GM18517 (cell line): ENCODE data around the gene INVS.
A peak's percentile ranks its signal among the peaks of the same experiment; 100 is the strongest.
"Not testable (repeated sequence)": the region's sequence is repeated elsewhere in the genome, so short reads cannot be mapped to it uniquely, and the experiment has no call there.

Experiments
- ATAC-seq: cut with Tn5 transposase; IDR thresholded peaks from one replicate; pipeline ENCODE4 v1.9.1; 2021; ENCODE audit warnings: mild to moderate bottlenecking, moderate library complexity; ENCODE audit not compliant: unreplicated experiment

Gene INVS

DNA sequence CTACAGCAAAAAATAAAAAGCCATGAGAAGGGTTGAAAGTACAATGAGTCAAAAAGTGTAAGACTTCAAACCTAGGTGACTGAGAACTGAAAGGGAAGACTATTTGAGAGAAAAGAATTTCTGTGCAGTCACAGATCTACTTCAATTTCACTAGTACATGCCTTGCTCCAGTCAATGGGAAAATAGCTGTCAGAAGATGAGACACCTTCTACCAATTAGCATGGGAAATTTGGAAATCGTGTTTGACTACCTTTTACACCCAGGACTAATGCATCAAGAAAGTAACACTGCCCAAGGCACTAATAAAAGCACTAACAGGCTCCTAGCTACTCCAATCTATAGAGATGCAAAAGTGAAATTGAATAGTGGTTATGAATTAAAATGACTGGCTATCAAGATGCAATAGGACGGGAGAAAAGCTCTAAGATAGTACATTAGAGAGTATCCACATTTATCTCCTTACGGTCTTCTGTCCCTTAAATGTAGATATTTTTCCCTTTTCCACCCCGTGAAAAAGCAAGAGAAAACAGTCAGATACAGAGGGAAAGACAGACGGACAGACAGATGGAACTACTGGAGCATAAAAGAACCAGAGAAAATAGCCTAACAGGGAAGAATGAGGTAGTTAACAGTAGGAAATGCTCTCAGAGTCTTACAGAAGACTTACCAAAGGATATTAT lies 15.5 kb upstream of the INVS start:
- ATAC-seq, result peak; percentile 39

DNA sequence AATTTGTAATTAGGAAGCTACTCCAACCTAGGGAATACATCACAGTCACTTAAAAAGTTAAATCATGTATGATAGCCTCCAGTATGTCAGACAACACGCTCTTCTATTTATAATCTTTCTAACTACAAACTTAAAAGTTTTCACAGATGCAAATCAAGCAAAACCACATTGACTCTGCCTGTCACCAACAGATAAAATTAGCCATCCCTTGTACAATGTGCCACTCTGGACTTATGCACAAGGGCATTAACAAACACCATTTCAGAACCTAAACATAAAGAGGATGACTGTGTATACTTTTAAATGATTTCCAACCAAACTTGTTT lies 15.0 kb upstream of the INVS start:
- peak; percentile 52 for ATAC-seq

DNA sequence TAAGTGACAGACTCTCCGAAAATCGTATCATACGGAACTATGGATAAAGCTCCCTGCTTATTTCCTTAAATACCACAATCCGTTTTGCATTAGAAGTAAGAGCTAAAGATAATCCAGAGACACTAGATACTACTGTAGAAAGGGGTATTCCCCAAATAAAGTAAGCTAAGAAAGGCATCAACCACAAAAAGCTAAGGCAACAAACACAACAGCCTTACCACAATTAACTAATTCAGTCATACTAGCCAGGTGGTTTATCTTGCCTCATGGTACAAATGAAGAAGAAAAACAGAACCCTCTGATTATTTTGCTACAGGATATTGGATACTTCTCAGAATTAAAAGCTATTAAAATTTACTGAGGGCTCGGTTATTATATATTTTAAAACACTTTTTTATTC lies 14.3 kb upstream of the INVS start:
- peak; percentile 92 for ATAC-seq

DNA sequence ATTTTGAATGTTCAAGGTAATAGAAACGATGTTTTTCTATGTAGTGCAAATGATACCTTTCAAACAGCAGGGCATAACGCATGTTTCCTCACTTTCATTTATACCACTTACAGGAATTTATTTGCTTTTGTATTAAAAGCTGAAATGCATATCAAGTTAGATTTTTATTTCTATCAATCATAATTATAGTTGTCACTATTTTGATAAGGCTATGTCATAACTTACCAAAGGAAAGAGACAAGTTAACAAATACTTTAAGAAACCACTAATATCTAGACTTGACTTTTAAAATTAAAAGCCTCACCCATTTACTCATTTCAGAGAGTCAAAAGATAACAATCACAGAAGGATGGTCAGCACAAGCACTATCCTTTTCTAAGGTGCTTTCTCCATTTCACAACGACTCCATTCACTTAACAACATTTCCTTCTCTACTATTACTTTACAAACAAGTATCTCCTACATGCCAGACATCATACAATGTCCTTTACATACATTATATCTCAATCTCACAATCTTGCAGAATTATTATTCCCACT lies 12.9 kb upstream of the INVS start:
- no peak for ATAC-seq

DNA sequence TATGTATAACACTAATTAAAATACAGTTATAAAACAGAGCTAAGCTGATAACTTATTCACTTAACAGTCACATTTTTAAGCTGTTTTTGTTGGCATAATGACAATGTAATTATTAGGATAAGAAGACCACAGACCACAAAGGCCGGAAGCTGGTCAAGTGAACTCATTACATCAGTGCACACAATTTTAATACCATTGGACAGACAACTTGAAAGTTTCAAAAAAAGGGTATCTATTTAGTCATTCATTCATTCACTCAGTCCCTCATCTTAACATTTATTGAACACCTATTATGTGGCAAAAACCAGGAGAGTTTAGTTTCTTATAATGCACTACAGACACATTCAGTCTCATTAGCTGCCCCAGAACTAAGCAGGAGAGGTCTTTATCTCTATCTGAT lies 11.8 kb upstream of the INVS start:
- ATAC-seq, result no peak

DNA sequence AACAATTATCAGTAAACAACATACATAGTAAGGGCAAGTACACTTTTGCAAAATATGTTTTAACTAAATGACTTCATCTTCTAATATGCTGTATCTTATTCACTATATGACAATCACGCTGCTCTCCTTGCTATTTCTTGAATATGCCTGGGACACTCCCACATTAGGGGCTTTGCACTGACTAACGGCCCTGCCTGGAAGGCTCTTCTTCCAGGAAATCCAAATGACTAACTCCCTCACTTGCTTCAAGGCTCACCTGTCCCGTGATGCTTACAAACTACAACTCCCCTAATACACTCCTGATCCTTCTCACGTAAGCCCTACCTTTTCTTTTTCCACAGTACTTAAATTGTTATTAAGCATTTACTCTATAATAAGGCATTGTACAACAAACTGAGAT lies 10.8 kb upstream of the INVS start:
- no peak for ATAC-seq

DNA sequence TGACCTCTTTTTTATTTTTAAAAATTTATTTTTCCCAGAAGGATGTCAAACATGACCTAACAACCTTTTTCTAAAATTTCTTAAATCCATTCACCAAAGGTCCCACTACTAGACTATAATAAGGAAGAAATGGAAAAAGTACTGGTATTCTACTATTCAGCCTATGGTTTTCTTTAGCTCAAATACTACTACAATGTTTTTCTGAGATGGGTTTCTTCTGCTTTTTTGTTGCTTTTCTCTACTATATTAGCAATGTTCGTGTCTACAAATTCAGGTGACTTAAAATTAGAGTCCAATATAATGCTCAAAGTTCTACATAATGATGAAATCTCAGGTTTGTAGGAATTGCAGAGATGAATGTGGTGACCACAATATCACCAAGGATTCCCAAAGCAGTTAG lies 8.2 kb upstream of the INVS start:
- no peak for ATAC-seq

DNA sequence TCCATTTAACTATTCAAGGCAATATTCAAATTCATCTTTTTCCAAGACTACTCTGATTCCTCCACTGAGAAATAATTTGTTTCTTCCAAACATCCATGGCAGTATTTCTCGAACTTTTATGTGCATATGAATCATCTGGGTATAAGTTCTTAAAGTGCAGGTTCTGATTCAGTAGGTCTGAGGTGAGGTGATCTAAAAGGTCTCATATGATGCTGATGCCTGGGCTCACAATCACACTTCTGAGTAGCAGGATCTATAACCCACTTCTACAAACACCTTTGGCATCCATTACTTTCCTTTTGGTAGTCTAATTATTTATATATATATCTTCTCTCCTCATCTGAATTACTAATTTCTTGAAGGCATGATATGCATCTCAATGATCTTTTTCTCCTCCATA lies 7.4 kb upstream of the INVS start:
- no peak for ATAC-seq

DNA sequence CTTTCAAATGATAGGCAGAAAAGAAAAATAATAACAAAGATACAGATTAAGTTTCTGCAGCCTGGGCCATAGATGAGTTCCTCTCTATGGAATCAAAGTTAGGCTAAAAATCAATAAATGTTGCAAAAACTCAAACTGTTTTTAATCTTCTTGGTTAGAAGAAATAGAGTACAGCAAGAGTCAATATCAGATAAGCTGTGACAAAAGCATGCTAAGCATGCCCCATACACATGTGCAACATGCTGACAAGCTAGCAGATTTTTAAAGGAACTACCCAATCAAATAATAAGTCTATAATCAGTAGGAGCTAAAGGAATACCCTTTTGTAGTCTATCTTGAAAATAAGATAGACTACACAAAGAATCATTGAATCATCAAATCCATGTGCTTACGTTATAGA lies 7.0 kb upstream of the INVS start:
- ATAC-seq, result no peak

DNA sequence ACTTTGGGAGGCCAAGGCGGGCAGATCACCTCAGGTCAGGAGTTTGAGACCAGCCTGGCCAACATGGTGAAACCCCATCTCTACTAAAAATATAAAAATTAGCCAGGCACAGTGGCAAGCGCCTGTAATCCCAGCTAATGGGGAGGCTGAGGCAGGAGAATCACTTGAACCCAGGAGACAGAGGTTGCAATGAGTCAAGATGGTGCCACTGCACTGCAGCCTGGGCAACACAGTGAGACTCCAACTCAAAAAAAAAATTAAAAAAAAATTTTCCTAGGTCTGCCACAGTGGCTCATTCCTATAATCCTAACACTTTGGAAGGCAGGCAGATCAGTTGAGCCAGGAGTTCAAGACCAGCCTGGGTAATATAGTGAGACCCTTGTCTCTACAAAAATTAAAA lies 4.6 kb upstream of the INVS start:
- not testable (repeated sequence) for ATAC-seq

DNA sequence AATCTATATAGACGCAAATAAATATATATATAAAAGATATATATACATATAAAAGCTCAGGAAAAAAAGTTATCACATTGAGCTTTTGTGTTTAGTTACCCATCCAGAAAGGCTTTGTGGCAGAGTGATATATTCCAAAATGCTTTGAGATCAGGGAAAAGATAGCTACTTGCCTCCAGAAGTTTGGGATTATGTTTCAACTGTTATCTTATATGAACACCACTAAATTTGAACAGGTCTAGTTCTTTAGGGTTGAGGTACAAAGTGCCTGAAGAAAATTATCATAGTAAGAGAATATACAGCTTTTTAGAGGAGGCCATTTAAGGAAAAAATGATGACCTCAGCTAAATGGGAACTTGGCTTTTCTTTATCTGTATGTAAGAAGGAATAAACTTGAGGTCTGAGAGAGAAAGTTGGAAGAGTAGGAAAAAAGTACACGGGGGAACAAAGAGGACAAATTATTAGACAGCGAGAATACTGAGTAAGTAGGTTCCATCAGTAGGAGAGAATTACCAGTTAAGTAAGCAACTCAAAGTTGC lies 2.6 kb upstream of the INVS start:
- ATAC-seq, result no peak

DNA sequence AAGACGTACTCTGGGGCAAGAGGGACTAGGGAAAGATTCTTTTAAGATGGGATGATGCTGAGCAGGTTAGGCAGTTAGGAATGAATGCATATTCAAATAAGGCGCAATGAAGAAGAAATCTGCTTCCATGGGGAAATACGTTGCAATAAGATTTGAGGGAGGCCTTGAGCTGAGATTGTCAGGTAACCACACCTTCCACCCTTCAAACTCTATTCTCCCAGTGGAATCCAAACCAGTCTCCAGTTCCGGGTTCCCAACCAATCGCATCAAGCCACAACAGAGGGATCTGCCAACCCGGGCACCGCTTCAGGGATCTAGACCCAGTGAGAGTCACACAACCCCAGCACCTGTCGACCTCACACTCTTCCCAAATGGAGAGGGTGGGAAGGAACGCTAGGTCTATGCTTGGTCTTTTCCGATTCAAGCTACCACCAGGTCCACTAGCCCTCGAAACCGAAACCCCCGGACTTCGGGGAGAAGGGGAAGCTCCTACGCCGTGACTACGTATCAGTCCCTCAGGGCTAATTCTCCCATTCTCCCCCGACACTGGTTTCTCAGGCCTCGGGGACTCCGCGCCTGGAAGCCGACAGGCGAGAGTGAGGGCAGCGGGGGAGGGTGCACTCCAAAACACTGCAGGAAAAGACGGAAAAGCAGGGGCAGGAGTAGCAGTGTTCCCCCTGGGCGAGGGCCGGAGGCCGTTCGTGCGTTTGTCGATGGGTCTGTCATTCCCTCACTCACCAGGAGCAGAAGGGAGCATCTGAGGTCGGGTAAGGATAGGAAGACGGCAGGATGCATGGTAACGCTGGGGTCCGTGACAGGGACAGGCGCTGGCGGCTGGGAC lies 777 bp upstream of the INVS start:
- ATAC-seq, result peak; percentile 9

DNA sequence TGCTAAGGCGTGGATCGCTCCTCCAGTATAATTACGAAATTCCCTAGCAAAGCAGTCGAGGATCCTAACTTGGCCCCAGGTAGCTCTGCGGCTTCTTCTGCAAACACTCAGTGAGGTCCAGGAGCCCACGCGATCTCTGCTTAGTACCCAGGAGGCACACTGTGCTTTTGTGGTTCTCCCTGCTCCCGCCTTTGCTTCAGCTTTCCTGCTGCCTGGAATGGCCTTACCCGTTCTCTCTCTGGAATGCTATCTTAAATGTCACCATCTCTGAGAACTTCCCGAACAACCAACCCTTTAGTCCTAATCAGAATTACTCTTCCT lies 639 bp downstream of the INVS start:
- ATAC-seq, result peak; percentile 14

DNA sequence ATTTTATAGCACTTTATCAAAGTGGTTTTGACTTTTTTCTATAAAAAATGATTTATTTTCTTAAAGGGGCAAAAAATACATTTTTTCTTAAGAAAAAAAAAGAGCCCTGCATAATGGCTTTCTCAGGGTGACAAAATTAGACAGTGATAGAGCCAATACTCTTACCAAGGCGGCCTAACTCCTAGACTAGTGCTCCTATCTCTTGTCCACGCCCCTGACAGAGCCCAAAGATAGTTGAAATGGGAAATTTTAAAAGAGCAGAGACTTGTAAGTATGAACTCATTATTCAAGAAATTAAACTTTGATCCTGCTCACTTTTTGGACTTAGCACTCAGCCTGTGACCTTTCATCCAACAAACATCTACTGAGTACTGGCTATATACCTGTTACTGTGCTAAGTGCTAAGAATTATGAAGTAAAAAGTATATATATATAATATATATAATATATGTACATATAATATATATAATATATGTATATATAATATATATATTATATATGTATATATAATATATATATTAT lies 1.2 kb downstream of the INVS start:
- ATAC-seq, result no peak

DNA sequence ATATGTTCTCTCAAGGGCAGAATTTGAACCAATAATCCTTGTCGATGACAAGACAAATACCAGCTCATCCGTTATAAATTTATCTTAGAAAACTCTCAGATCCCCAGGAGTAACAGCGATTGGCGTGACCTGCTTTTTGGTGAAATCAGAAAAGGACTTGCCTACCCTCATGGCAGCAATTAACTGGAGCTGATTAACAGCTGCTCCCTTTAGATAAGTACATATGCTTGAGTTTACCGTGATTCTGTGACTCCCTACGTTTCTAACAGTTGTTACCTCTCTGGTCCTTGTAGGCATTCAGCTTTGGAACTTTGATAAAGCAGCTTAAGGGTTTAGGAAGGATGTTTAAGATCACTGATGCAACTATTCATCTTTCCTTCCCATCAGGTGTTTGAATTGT lies 2.6 kb downstream of the INVS start:
- ATAC-seq, result no peak

DNA sequence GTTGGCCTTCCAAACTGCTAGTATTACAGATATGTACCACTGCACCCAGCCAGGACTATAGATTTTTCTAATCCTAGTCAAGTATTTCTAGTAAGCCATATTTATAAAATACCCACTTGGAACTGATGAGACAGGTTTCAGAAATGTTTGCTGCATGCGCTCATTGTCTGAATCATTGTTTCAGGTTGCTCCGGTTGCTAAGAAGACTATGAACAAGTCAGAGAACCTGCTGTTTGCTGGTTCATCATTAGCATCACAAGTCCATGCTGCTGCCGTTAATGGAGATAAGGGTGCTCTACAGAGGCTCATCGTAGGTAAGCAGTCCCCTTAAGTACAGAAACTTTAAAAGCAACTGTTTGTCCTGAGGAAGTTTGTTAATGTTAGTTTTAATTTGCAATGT lies 5.3 kb downstream of the INVS start:
- no peak for ATAC-seq

DNA sequence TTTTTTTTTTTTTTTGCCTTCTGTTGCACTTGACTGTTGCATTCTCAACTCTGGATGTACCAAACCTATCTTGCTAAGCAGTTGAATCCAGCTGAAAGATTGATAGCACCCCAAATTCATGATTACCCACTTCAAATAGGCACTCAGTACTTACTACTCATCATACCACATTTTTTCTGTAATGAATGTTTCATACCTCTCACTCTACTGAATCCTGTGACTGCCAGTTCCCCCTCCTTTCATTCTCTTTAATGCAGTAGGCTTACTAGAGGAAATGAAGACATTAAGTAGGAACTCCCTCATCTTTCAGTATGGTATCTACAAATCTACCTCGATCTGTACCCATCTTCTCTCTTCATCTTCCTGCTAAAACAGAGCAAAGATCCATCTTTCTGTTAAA lies 6.8 kb downstream of the INVS start:
- no peak for ATAC-seq

DNA sequence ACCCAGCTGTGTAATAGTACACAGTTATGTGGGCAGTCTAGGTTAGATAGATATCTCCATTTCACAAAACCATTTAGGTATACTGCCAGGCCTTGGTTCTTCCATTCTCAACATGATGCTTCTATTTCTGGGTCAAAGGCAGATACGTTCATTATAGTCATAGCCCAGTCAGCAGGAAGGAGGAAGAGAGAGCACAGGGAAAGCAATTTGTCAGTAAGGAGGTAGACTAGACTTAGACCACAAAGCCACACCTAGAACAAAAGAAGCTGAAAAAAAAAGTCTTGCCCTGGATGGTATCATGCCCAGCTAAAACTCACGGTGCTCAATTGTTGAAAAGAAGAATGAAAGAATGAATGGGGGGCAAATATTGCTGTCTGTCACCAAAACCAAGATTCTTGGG lies 7.6 kb downstream of the INVS start:
- ATAC-seq, result no peak

DNA sequence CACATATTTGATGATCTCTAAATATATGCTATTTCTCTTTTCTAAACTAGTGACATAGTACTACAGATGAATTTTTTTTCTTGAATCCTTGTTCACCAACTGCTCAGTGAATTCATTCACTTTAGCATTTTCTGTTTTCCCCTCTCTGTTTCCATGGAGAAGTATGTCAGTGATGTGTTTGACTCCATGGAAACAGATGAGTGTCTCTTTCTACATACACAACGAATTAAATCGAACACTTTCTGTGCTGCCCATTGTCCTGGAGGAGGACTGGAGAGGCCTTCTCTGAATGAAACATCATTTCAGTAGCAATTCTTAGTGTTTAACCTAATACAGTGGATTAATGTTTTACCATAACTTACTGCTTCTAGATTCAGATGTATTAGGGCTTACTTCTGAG lies 9.5 kb downstream of the INVS start:
- ATAC-seq, result no peak

DNA sequence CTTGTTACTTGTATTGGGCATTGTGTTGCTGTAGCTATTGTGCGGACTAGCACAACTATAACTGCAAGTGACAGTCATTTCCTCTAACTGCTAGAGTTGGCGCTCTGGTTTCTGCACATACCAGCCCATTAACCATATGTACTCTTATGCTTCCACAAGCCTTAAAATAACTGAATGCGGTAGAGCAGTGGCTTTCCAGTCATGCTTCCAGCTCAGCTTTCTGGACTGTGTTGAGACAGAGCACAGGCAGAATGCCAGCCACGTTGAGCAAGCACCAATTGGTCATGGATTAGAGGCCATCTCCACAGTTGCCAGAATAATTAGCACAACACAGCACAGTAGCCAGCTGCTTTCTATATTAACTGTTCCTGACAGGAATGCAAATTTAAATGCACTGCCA lies 12.2 kb downstream of the INVS start:
- no peak for ATAC-seq

DNA sequence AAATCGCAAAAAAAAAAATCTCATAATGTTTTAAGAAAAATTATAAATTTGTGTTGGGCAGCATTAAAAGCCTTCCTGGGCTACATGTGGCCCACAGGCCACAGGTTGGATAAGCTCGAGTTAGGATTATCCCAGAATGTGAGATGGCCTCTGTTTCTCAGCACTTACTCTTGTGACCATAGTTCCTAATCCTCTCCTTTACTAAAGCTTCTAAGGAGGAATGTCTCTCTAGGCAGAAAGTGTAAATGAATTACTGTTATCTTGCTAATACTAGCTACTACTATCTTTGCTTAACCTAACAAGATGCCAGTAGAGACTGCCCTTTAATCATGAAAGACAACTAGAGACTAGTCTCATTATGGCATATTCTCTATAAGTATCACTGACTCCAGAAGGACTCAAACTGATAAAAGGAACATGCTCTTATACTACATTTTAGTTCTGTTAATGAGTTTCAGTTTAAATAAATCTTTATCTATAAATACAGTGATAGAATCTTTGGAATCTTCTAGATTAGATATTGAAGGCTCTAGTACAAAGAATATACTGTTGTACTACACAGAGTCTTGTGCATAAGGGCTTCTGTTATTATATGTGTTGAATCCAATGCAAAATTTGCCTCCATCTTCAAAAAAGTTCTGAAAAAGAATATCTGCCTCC lies 13.8 kb downstream of the INVS start:
- ATAC-seq, result no peak

DNA sequence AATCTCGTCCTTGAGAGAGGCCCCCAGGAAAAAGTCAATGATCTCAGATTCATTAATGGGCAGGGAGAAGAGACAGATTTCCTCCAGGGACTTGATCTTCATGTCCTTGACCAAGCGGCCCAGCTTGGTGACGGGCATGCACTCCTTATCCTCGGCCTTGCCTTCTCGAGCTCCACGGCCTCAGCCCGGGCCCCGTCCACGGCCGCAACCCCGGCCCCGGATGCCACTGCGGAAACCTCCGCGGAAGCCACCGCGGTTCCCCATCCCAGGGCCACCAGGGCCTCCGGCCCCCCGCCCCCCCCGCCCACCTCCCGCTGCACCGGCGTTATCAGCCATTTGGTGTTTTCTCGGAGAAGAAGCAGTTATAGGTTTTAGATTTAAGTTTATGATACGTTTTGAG lies 18.3 kb downstream of the INVS start:
- ATAC-seq, result no peak
